Measurements from ENCODE around the gene CFC1.
"Not testable (repeated sequence)": the region's sequence is repeated elsewhere in the genome, so short reads cannot be mapped to it uniquely, and the experiment has no call there.

The CFC1 gene

DNA sequence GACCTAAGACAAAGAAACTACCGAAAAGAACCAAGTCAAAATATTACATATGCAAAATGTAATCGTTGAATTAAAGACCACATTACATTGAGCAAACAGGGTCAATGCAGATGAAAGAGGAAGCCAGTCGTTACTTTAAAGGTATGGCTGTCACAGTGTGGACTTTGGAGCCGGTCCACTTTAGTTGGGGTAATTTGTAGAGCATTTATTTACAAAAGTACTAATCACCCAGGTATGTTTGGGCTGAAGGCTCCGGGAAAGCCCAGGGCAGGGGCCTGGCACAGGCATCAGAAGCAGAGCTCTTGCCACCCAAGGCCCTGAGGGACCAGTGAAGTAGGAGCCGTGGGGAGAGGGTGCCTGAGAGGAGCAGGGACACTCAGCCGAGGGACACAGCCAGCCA is 15.8 kb downstream of the CFC1 start:
- not testable (repeated sequence) for DNase-seq (ENCODE audit: low read depth in 3 of 3)

DNA sequence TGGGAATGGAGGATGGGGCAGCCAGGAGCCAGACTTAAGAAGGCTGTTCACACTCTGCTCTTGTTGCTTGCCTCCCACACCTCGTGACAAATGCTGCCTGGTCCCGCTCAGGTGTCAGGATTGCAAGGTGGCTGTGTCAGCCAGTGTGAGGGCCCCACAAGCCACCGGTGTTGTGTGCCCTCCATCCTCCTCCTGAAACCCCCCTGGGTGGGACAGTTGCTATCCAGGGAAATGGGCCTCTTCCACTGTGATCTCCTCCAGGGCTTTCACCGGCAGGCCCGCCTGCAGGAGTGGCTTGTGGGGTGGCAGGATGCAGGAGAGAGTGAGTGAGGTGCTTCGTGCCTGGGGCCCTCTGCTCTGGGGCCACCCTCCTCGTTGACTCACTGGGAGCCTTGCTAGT is 16.4 kb downstream of the CFC1 start:
- not testable (repeated sequence) for DNase-seq (ENCODE audit: low read depth in 3 of 3)

DNA sequence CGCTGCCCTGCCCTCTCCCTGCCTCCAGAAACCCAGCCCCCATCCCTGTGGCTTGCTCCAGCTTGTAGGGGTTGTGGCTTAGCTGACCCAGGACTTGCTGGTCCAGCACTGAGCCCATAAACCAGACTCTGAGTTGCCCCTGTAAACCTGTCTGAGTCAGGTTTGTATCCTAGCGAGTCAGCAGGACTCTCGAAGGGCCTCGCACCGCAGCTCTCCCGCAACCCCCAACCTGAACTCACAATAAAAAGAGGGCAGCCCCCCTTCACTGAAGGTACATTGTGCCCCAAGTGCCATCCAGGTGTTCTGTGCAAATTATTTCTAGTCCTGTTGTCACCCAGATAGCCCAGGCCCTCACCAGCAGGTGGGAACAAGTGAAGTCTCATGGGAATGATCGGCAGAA is 17.9 kb downstream of the CFC1 start:
- not testable (repeated sequence) for DNase-seq (ENCODE audit: low read depth in 3 of 3)

DNA sequence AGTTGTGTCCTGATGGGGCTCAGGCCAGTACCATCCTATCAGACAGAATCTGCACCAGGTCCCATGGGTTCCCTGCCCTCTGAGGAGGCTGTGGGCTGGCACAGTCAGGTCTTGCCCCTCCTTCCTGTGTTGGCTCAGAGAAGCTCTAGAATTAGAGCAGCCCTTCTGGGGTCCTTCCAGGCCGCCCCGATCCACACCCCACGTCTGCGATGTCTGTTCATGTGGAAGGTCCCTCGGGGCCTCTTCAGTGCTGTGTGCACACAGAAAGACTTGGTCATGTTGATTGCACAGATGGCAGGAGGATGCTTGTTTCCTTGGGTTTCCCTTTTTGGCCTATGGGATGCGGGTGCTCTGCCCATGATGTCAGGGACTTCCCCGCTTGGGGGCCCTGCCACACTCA is 20.3 kb downstream of the CFC1 start:
- not testable (repeated sequence) for DNase-seq (ENCODE audit: low read depth in 3 of 3)

DNA sequence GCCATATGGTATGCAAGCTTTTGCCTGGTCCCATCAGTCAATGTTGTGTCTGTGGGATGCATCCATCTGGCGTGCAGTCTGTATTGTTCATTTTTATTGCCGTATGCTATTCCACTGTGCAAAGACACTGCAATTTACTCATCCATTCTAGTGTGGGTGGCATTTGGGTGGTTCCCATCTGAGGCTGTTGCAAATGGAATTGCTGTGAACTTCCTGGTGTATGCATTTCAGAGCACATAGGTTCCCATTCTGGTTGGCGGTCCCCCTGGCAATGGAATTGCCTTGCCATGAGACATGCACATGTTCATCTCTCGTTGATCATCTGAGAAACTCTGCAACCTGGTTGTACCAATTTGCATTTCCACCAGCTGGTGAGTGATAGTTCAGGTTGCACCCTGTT is 21.8 kb downstream of the CFC1 start:
- not testable (repeated sequence) for DNase-seq (ENCODE audit: low read depth in 3 of 3)

DNA sequence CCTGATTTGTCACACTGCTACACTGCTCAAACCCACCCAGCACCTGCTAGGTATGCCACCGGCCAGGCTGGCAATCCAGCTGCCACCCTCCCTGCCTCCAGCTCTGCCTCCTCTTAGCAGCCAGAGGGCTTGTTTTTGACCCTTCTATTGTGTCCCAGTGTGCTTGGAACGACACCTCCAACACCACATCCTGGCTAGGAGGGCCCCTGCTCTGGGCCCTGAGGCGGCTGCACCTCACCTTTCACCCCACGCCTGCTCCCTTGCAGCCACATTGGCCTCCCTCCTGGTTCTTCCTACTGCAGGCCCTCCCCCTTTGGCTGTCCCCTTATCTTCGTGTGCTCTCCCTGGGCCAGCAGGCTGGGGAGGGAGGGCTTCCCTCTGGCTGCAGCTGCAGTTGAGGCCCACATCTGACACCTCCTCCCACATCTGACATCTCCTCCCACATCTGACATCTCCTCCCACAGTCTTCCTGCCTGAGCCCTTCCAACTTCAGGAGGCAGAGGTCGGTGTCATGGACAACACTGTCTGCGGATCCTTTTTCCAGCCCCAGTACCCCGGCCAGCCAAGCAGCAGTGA is 23.1 kb downstream of the CFC1 start:
- DNase-seq (ENCODE audit: low read depth in 3 of 3), result not testable (repeated sequence)

DNA sequence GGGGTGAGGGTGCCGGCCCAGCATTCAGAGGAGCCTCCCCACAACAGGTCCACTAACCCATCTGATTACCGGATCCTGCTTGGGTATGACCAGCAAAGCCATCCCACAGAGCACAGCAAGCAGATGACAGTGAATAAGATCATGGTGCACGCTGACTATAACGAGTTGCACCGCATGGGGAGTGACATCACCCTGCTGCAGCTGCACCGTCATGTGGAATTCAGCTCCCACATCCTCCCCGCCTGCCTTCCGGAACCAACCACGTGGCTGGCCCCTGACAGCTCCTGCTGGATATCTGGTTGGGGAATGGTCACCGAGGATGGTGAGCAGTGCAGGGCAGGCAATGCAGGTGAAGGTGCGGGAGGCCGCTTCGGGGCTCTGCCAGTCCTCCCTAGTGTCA is 25.1 kb downstream of the CFC1 start:
- DNase-seq (ENCODE audit: low read depth in 3 of 3), result not testable (repeated sequence)

DNA sequence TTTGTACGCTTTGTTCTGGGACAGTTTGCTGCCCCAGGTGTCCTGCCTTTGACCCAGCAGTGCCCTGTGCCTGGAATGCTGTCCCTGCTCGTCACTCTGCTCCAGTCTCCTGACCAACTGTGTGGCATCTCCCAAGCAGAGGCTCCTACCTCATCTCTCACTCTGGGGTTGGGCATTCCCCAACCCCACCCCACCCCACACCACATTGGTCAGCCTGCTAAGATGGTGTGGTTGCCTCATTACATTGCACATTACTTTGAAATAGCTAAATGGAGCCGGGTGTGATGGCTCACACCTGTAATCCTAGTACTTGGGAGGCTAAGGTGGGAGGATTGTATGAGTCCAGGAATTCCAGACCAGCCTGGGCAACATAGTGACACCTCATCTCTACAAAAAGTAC is 27.4 kb downstream of the CFC1 start:
- not testable (repeated sequence) for DNase-seq (ENCODE audit: low read depth in 3 of 3)

DNA sequence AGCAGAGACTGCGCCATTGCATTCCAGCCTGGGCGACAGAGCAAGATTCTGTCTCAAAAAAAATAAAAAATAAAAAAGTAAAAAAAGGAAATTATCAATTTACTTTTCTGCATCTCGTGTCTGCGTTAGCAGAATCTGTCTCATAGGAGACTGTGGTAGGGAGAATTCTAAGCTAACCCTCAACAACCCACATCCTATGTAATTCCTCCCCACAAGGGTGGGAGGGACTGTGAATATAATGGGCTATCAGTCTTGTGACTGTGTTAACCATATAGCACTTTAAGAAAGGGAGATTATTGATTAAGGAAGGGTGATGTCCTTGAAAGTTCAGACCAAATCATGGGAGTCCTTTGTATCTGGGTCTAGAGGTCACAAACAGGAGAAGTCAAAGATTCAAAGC is 33.2 kb downstream of the CFC1 start:
- not testable (repeated sequence) for DNase-seq (ENCODE audit: low read depth in 3 of 3)

DNA sequence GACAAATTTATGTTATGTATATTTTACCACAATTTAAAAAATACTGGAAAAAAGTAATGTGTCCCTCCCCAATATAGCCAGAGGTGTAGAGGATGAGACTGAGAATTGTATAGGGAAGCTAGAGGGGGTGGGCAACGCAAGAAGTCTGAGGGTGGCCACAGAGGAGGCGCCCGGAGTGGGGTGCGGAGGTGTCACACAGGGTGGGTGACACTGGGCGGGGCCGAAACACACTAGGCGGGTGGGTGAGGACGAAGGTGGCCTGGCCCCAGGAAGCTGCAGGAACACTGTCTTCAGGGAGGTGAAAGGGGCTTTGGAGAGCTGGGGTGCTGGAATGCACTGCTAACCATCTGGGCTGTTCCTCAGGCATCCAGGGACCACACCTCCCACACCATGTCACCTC is 42.9 kb downstream of the CFC1 start:
- not testable (repeated sequence) for DNase-seq (ENCODE audit: low read depth in 3 of 3)

DNA sequence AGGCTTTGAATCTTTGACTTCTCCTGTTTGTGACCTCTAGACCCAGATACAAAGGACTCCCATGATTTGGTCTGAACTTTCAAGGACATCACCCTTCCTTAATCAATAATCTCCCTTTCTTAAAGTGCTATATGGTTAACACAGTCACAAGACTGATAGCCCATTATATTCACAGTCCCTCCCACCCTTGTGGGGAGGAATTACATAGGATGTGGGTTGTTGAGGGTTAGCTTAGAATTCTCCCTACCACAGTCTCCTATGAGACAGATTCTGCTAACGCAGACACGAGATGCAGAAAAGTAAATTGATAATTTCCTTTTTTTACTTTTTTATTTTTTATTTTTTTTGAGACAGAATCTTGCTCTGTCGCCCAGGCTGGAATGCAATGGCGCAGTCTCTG is 45.2 kb downstream of the CFC1 start:
- not testable (repeated sequence) for DNase-seq (ENCODE audit: low read depth in 3 of 3)

DNA sequence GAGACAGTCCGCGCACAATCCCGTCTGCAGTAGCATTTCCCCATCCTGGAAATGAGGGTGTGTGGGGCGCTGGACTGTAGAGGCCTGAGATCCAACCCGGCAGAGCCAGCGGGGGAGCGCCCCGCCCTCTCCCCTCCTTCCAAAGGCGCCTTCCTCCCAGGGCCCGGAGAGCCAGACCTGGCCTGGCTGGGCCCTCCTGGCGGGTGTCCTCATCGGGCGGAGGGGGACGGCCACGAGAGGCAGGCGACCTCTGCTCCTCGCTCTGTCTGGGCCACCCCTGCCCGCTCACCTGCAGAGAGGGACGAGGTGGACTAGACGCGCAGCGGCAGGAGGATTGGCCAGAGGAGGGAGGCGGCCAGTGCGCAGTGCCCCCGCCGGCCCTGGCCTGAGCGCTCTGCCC is 49.9 kb downstream of the CFC1 start:
- not testable (repeated sequence) for DNase-seq (ENCODE audit: low read depth in 3 of 3)

DNA sequence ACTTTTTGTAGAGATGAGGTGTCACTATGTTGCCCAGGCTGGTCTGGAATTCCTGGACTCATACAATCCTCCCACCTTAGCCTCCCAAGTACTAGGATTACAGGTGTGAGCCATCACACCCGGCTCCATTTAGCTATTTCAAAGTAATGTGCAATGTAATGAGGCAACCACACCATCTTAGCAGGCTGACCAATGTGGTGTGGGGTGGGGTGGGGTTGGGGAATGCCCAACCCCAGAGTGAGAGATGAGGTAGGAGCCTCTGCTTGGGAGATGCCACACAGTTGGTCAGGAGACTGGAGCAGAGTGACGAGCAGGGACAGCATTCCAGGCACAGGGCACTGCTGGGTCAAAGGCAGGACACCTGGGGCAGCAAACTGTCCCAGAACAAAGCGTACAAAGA is 51.0 kb downstream of the CFC1 start:
- not testable (repeated sequence) for DNase-seq (ENCODE audit: low read depth in 3 of 3)

DNA sequence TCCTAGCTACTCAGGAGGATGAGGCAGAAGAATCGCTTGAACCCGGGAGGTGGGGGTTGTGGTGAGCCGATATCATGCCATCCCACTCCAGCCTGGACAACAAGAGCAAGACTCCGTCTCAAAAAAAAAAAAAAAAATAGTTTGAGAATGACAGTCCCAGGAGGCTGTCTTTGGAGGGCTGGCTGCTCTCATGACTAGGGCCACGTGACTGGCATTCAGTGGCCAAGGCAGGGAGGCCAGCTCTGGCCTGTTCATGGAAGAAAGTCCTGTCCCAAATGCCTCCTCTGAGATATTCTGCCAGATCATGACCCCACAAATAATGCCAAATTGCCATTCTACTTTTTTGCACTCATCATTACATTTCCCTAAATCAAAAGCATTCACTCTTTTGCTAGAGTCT is 54.4 kb downstream of the CFC1 start:
- not testable (repeated sequence) for DNase-seq (ENCODE audit: low read depth in 3 of 3)

DNA sequence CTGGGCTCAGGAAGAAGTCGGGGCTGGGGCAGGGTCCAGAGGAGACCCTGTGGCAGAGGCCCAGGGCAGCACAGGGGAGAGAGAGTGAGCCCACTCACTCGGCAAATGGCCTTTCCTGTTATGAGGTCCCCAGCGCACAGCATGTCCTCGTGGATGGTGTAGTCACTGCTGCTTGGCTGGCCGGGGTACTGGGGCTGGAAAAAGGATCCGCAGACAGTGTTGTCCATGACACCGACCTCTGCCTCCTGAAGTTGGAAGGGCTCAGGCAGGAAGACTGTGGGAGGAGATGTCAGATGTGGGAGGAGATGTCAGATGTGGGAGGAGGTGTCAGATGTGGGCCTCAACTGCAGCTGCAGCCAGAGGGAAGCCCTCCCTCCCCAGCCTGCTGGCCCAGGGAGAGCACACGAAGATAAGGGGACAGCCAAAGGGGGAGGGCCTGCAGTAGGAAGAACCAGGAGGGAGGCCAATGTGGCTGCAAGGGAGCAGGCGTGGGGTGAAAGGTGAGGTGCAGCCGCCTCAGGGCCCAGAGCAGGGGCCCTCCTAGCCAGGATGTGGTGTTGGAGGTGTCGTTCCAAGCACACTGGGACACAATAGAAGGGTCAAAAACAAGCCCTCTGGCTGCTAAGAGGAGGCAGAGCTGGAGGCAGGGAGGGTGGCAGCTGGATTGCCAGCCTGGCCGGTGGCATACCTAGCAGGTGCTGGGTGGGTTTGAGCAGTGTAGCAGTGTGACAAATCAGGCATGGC is 55.4 kb downstream of the CFC1 start:
- not testable (repeated sequence) for DNase-seq (ENCODE audit: low read depth in 3 of 3)

DNA sequence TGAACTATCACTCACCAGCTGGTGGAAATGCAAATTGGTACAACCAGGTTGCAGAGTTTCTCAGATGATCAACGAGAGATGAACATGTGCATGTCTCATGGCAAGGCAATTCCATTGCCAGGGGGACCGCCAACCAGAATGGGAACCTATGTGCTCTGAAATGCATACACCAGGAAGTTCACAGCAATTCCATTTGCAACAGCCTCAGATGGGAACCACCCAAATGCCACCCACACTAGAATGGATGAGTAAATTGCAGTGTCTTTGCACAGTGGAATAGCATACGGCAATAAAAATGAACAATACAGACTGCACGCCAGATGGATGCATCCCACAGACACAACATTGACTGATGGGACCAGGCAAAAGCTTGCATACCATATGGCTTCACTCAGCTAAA is 56.6 kb downstream of the CFC1 start:
- not testable (repeated sequence) for DNase-seq (ENCODE audit: low read depth in 3 of 3)
